HL-60/S4 treated with phorbol 12-myristate 13-acetate at 8.2 ng/mL for 4 days and 3 days (cell line): ENCODE results near the gene SIT1.

Experiments
- in situ Hi-C: fragments of 300-500 bp; cut with MboI; formaldehyde crosslinking; loops from 2 replicates; pipeline ENCODE4 v1.15.0; 2022; ENCODE audit warnings: low sequenced_read_pairs

SIT1 gene

DNA sequence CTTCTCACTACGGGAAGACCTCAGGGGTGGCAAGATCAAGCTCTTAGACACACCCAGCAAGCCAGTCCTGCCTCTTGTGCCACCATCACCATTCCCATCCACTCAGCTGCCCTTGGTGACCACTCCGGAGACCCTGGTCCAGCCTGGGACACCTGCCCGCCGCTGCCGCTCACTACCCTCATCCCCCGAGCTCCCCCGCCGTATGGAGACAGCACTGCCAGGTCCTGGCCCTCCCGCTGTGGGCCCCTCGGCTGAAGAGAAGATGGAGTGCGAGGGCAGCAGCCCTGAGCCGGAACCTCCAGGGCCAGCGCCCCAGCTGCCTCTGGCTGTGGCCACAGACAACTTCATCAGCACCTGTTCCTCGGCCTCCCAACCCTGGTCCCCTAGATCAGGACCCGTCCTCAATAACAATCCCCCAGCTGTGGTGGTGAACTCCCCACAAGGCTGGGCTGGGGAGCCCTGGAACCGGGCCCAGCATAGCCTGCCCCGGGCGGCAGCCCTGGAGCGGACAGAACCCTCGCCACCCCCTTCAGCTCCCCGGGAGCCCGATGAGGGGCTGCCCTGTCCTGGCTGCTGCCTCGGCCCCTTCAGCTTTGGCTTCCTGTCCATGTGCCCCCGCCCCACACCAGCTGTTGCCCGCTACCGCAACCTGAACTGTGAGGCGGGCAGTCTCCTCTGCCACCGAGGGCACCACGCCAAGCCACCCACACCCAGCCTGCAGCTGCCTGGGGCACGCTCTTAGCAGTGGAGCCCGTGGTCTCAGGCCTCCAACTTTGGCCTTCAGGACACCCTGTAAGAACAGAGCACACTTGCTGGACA, 41.5 kb downstream of the SIT1 start:
- in situ Hi-C loops = no loop called here

DNA sequence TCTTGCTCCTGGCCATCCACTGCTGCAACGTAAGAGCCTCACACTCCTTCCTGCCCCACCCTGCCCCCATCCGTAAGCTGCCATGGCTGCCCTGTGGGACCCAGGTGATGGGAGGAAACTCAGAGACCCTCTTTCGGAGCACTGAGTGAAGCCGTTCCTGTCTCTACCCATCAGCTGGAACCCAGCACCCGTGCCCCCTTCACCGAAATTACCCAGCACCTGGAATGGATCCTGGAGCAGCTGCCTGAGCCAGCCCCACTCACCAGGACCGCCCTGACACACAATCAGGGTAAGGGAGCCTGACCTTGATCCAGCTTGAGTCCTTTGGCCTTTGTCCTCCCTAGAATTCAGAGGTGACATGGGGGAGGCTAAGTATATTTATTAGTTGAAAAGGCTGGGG, 42.5 kb downstream of the SIT1 start:
- in situ Hi-C loops = no loop called here

DNA sequence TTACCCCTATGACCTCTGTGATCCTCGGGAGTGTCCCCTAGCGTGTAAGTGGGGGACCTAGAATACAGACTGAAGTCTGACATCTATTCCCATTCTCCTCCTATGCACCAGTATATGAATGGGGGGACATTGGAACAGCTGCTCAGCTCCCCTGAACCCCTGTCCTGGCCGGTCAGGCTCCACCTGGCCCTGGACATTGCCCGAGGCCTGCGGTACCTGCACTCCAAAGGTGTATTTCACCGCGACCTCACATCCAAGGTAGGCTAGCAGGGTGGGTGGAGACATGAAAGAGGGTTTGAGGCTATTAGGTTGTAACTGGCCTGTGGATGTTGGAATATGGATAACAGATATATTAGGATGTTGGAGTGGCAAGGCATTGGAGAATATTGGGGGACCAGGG, 44.0 kb downstream of the SIT1 start:
- in situ Hi-C loops = no loop called here

DNA sequence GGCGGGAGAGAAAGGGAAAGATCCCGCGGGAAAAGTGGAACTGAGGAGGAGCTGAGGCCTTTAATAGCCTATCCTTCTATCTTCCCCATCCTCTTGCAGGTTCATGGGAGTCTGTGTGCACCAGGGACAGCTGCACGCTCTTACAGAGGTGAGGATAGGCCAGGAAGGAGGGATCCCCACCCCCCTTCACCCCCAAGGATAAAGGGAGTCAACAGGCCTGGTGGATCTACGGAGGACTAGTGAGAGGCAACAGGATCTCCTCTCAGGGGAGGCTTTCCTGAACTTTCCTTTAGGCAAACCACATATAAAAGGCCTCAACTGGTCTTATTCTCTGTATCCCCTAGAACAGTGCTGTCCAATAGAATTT, 44.6 kb downstream of the SIT1 start:
- in situ Hi-C loops = no loop called here

DNA sequence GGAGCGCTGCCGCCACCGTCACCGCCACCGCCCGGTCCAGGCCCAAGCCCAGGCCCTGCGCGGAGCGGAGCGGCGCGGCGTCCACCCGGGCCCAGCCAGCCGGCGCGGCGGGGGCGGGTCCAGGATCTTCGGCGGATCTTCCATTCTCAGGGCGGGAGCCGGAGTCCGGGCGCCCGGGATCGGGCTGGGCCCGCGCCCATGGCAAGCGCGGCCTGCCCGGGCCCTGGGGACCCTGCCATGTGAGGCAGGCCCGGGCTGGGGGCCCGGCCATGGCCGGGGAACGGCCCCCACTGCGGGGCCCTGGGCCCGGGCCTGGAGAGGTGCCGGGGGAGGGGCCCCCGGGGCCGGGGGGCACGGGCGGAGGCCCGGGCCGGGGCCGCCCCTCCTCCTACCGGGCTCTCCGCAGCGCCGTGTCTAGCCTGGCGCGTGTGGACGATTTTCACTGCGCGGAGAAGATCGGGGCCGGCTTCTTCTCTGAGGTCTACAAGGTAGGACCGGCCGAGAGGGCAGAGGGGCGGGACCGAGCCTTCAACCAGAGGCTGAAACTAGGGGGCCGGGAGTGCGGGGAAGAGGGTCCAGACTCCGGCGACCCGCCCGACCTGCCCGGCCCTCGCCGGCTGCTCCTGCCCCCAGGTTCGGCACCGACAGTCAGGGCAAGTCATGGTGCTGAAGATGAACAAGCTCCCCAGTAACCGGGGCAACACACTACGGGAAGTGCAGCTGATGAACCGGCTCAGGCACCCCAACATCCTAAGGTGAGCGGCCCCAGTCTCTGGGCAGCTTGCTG, 45.2 kb downstream of the SIT1 start:
- in situ Hi-C loops = no loop called here

DNA sequence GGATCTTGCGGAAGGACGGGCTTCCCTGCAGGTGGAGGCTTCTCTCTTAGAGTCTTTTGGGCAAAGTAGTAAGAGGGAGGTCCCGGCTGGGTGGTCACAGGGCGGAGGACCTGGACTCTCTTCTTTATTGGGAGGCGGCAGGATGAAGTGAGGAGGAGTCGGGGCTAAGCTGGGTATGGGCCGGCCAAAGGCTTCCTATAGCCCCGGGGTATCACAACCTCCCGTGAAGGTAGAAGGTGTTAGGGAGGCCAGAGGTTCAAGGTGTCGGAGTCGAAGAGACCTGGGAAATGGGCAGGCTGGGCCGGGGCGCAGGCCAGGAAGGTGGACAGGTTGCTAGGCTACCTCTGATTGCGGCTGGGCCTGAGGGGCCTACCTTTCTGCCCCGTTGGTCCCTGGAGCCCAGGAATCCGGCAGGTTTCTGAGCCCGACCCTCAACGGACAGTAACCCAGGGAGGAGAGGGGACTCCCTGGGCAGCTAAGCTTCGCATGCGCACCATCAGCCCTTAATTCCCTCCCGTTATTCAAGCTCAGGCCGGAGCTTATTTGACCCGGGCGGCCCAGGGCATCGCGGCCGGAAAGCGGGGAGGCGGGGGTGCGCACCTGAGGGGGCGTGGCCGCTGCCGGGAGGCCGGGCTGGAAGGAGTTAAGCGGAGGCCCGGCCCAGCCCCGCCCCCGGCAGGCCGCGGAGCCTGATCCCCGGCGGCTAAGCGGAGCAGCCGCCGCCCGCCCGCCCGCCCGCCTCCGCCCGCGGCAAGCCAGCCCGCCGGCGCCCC, 46.0 kb downstream of the SIT1 start, which contains the start of gene TESK1:
Gene TESK1 (plus strand): TSS at position 685 of the 773 bp plus-strand sequence. CDS start 358 bp downstream, outside the sequence.
- in situ Hi-C loops = no loop called here

DNA sequence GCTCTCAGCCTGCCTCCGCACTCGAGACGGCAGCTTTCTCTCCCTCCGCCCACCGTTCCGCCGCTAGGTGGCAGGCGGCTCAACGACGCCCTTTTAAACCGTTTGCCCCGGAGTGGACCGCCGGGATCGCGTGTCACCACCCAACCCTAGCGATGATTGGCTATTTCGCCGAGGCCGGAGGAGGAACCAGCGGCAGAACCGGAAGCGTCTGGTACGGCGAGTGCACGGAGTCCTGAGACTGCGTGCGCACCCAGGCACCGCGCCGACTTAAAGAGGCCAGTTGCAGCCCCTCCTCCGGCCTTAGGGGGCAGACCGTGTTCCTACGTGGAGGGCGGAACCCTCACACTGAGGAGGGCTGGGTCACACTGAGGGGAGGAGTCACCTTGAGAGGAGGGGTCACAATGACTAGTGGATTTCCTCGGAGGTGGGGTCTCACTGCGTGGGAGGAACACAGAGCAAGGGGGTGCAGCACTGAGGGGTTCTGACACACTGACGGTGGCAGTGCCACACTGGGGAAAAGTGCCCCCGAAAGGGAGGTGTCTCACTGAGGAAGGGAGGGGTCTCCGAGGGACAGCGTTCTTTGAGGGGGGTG, 46.6 kb downstream of the SIT1 start:
- in situ Hi-C loops = no loop called here

DNA sequence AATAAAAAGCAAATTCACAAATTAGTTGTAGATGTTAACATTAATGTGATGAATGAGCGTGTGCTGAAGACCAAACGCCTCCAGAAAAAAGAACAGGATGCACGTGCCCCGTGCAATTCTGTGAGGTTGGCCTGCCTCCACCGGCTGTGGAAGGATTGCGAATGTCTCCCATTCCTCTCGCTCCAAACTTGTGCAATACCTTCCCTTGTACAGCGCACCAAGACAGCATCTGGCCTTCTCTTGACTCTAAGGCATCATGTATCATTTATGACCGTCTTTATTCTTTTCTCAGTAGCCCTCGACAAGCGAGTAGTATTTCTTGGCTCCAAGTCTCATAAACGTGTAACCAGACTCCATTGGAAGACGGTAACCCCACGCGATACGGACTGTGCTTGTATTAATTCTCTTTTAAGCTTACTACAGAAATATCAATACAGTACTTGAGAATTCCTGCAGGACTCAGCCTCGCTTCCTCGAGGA, 47.2 kb downstream of the SIT1 start:
- in situ Hi-C loops = no loop called here

DNA sequence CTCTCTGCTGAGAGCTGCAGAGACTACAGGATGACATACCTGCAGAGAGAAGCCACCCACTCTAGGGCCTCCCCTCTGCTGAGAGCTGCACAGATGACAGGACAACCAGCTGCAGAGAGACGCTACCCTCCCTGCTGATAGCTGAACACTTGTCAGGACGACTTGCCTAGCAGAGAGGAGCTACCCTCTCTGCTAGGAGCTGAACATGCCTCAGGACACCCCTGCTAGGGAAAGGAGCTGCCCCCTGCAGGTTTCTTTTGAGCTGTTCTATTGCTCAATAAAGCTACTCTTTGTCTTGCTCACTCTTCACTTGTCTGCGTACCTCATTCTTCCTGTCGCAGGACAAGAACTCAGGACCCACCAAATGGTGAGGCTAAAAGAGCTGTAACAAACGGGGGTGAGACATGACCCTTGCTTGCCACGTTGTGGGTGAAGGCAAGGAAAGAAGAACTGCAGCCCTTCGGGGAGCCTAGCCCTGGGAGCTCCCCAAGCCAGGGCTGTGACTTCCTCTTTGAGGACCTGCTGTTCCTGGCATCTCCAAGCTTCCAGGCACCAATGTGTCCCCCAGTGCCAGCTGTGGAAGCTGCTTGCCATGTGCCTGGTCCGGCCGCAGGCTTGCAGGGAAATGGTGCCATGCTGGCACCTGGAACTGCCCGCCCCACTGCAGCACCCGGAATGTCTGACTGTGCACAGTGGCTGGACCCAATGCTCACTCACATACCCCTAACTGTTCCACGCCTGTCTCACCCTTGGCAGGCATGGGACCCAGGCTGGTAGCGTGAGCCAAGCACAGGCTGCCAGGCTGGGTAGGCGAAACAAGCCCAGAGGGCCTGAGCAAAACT, 50.7 kb downstream of the SIT1 start:
- in situ Hi-C loops = no loop called here
